HG02981 (cell line): ENCODE data around the gene FAM131B.

Experiments used
- ATAC-seq: cut with Tn5 transposase; IDR thresholded peaks from one replicate; pipeline ENCODE4 v1.9.1; 2021; ENCODE audit warnings: mild to moderate bottlenecking, moderate library complexity; ENCODE audit not compliant: unreplicated experiment

Gene FAM131B

DNA sequence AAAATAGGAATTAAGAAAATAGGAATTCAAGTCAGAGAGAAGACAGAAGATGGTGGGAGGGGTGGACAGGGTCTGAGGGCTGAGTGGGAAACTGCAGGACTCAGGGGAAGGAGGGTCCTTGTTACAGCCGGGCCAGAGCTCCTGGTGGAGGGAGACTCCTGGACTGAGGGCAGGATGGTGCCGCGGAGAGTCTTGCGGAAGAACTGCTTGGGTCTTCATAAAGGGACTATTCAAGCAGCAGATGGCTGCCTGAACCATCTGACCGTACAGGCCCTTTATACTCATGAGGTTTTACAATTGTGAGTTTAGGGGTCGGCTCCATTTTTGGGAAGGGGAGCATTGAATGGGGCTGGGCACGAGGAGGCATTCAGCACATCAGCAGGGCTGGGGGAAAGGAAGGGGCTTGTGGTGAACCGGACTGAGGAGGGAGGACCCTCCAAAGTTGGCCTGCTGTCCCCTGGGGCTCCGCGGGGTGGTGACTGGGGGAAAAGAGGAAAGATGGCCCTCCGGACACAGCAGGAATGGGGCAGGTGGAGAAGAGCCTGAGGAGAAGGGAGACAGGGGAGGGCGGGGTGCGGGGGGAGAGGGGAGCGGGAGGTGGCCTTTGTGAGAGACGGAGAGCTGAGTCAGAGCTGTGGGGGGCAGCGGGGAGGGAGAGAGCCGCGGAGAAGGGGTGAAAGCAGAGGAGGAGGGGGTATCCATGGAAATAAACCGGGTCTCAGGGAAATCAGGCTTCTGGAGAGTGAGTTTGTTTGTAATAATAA lies 1.5 kb downstream of the FAM131B start:
- ATAC-seq = no peak

GRCh38 chr7:143359771-143360353 lies 2.7 kb downstream of the FAM131B start:
- ATAC-seq = no peak

DNA sequence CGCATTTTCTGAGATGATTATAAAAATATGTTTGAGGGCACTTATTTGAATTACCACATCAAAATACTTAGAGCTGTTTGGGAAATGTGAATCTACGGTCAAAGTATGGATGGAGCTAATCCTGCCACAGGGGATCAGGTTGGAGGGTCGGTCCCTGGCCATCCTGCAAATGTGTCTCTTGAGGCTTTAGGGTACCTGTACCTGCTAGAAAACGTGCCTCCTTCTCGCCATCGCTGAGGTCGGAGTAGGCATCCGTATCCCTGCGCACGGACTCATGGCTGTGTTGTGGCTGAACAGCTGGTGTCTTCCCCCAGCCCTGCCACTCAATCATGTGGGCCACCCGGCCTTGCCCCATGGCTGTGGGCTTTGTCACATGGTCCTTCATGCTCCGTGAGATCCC lies 3.9 kb downstream of the FAM131B start:
- ATAC-seq = no peak

DNA sequence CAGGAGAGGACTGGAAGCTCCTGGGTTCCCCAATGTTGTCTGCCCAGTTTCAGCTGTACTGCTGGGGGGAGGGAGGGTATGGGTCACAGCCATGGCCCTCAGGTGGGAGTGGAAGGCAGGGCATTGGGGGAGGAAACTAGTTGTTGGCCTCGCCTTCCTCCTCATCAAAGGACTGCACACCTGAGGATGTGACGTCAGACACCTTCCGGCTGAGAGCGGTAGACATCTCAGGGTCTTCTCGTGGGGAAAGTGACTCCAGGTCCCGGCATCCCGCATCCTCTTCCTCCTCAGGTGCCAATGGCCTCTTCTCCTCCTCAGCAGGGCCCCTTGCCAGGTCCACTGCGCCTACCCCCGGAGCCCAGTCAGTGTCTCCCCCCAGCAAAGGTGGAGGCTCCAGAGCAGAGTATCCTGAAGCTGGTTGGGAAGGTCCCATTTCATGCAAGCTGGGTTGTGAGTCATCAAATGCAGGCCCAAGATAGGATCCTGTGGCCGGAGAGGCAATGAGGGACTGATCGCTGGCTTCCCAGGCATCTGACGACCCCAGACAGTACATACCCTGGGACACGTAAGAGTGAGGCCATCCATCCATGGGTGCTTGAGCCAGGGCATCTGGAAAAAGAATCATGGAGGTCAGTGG lies 6.0 kb downstream of the FAM131B start:
- no peak for ATAC-seq

DNA sequence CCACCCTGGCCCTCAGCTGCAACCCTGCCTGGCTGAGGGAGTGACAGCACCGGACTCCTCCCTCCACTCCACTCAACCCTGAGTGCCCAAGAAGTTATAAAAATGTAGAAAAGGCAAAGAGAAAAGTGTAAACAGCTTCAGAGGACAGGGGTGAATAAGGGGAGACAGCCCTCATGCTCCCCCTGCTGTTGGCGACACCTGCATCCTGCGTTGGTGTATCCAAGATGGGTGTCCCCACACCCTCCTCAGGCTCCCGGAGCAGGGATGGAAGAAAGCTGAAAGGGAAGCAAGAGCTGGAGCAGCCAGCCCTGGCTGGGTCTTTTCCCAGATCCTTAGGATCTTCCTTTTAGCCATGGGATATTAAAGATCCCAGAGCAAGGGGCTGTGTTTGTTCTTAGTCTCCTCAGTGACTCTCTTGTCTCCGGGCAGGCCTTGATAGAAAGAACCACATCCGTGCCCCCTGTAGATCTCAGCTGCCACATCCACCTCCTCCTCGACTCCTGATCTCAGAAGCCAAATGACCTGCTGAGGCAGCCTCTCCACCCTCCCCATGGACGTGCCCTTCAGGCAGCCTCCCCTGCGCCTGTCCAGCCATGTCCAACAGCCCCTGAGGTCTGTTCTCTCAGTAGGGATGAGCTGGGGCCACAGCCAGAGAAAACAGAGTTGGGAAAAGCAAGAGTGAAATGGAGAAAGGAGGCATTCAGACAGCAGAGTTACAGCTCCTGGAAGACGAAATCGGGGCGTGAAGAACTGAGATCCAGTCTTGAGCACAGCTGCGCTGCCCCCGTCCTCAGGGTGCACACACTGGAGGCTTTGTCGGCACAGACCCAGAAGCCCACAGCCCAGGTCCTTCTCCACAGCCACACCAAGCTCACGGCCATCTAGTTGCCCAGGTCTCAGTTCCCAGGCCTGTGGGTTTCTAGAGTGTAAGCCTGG lies 6.8 kb downstream of the FAM131B start:
- no peak for ATAC-seq

GRCh38 chr7:143354965-143355364 lies 7.5 kb downstream of the FAM131B start:
- no peak for ATAC-seq

GRCh38 chr7:143354376-143354775 lies 8.1 kb downstream of the FAM131B start:
- no peak for ATAC-seq

- no peak for ATAC-seq
Measured at GRCh38 chr7:143352531-143353002, 9.9 kb downstream of the FAM131B start.

DNA sequence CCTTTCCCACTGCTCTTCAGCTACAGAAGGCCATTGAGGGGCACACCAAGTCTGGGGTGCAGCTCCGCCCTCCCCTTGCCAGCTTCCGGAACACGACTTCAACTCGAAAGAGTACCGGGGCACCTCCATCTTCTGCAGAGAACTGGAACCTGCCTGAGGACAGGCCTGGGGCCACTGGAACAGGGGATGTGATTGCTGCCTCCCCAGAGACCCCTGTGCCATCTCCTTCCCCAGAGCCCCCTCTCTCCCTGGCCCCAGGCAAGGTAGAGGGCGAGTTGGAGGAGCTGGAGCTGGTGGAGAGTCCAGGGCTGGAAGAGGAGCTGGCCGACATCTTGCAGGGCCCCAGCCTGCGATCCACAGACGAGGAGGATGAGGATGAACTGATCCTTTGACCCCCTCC lies 10.9 kb downstream of the FAM131B start:
- no peak for ATAC-seq

- no peak for ATAC-seq
Measured at GRCh38 chr7:143351060-143351459, 11.5 kb downstream of the FAM131B start.

GRCh38 chr7:143347950-143348349 lies 14.6 kb downstream of the FAM131B start:
- ATAC-seq = no peak

- no peak for ATAC-seq
Measured at GRCh38 chr7:143346018-143346417, 16.5 kb downstream of the FAM131B start.

DNA sequence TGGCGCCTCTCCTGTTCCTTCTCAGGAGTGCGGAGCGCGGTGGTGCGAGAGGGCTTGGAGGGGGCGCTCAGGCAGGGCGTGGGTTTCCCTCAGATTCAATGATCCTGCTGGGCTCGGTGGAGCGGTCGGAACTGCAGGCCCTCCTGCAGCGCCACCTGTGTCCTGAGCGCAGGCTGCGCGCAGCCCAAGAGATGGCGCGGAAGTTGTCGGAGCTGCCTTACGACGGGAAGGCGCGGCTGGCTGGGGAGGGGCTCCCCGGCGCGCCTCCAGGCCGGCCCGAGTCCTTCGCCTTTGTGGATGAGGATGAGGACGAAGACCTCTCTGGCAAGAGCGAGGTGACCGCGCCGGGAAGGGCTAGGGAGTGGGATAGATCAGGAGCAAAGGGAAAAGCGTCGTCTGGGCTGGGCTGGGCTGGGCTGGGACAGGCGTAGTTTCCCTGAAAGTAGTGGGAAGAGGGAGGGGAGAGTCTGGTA lies 17.0 kb downstream of the FAM131B start:
- peak; percentile 83 for ATAC-seq

GRCh38 chr7:143343596-143343995 lies 18.9 kb downstream of the FAM131B start:
- ATAC-seq = no peak

- no peak for ATAC-seq
Measured at GRCh38 chr7:143341842-143342241, 20.7 kb downstream of the FAM131B start.

DNA sequence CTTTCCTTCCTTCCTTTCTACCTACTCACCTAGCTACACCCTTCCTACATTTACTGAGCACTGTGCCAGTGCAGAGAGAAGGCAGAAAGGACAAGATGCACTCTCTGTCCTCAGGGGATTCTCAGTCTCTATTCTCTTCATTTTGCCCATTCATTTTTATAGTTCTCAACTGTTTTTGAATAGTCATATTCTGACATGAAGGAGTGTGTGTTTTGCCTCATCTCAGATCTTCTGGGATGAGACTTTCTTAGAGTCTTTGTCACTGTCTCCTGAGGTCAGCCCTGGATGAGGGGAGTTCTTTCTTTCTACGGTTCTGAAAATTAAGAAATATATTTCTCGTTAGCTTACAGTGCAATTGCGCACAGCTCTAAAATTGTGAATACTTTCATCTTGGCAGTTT lies 25.3 kb downstream of the FAM131B start:
- no peak for ATAC-seq

DNA sequence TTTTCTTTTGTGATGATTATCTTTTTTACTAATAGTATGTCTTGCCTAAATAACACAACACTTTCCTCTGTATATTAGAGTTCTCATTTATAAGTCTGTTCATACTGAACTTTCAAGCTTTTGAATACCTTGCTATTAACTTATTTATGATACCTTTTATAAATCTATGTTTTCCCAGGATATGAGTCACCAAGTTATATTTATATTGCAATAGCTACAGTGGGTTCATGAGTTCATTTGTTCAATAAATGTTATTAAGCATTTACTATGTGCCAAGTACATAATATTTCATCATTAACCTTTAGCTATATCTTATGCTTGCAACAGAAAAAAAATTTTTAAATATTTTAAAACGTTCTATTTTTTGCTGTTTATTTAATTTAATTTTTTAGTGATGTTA lies 28.3 kb downstream of the FAM131B start:
- no peak for ATAC-seq

GRCh38 chr7:143331179-143331801 lies 31.2 kb downstream of the FAM131B start:
- ATAC-seq = no peak

GRCh38 chr7:143329471-143330170 lies 32.9 kb downstream of the FAM131B start:
- no peak for ATAC-seq

DNA sequence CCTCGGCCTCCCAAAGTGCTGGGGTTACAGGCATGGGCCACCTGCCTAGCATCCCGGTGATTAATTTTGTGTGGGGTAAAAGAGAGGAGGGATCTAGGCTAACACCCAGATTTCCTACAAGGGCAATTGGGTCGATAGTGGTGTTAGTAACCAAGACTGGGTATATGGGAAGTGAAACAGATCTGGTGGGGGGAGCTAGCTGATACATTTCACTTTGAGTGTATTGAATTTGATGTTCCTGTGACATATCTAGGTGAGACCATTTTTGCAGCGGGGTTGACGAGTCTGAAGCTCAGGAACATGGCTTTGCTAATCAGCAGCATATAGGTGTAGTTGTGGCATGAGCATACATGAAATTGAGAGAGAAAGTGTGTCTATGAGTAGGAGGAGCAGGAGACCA lies 34.6 kb downstream of the FAM131B start:
- ATAC-seq = no peak
